ENCODE measurements around the gene DPH2.

The DPH2 gene

GRCh38 chr1:43968348-43968948, 1.4 kb upstream of the DPH2 start:
- Histone ChIP-seq H3K4me3 (ENCODE audit: low read depth, low read length) (no peak overlapping the region), H3K79me2 (ENCODE audit: control insufficient read depth, insufficient read depth, low read length, poor library complexity) (no peaks in the 10 kb centered on the region), H2BK5ac (ENCODE audit: low read depth, low read length, poor library complexity) (no peak overlapping the region), H4K8ac (ENCODE audit: low read depth, low read length) (no peak overlapping the region), H3K27me3 (ENCODE audit: insufficient read depth, low read length) (no peaks in the 10 kb centered on the region), H2AK5ac (ENCODE audit: low read length) (no peak overlapping the region), H3K4me2 (ENCODE audit: low read length) (no peak overlapping the region), H3K14ac (ENCODE audit: low read length) (no peak overlapping the region), H2BK120ac (ENCODE audit: insufficient read depth, low read length, poor library complexity) (no peak overlapping the region), H3K27ac (ENCODE audit: low read depth, low read length) (no peak overlapping the region), H4K91ac (ENCODE audit: low read depth, low read length) (no peak overlapping the region), H3K9me3 (ENCODE audit: insufficient read depth, low read depth, low read length) (peaks cover 2% of the 10 kb centered on the region), H2BK12ac (ENCODE audit: low read length) (no peak overlapping the region), H3K23ac (ENCODE audit: low read length) (no peak overlapping the region), H4K12ac (ENCODE audit: low read depth, low read length) (no peak overlapping the region), H3K79me1 (ENCODE audit: low read length) (no peaks in the 10 kb centered on the region), H3K4ac (ENCODE audit: low read depth, low read length) (no peak overlapping the region), H3K36me3 (ENCODE audit: control insufficient read depth in 1 of 2, insufficient read depth in 2 of 2, low read length in 2 of 2) (peaks cover 25 to 26% of the 10 kb centered on the region in 2 experiments), H2AFZ (ENCODE audit: insufficient read depth, low read length, poor library complexity) (no peak overlapping the region), H3K18ac (ENCODE audit: low read length) (no peak overlapping the region), H3K9ac (ENCODE audit: low read length) (no peak overlapping the region), H3K4me1 (ENCODE audit: control insufficient read depth in 1 of 2, insufficient read depth in 2 of 2, low read length in 2 of 2) (peaks cover 0 to 9% of the 10 kb centered on the region in 2 experiments)
- WGBS (ENCODE audit: extremely low coverage, insufficient coverage, insufficient read length), result no CpG with 5 or more reads among the region's 6 CpGs
- DNase-seq, result peak in 1 of 2 donors; percentile 60

- Histone ChIP-seq H3K14ac (ENCODE audit: low read length) (no peak overlapping the region), H3K4me1 (ENCODE audit: control insufficient read depth in 1 of 2, insufficient read depth in 2 of 2, low read length in 2 of 2) (peaks cover 3 to 9% of the 10 kb centered on the region in 2 experiments), H3K18ac (ENCODE audit: low read length) (no peak overlapping the region), H3K9ac (ENCODE audit: low read length) (no peak overlapping the region), H4K91ac (ENCODE audit: low read depth, low read length) (no peak overlapping the region), H2BK120ac (ENCODE audit: insufficient read depth, low read length, poor library complexity) (no peak overlapping the region), H3K79me2 (ENCODE audit: control insufficient read depth, insufficient read depth, low read length, poor library complexity) (no peaks in the 10 kb centered on the region), H3K23ac (ENCODE audit: low read length) (no peak overlapping the region), H3K27me3 (ENCODE audit: insufficient read depth, low read length) (no peaks in the 10 kb centered on the region), H2BK5ac (ENCODE audit: low read depth, low read length, poor library complexity) (no peak overlapping the region), H2BK12ac (ENCODE audit: low read length) (no peak overlapping the region), H3K79me1 (ENCODE audit: low read length) (peaks cover 1% of the 10 kb centered on the region), H3K36me3 (ENCODE audit: control insufficient read depth in 1 of 2, insufficient read depth in 2 of 2, low read length in 2 of 2) (peaks cover 22 to 23% of the 10 kb centered on the region in 2 experiments), H2AK5ac (ENCODE audit: low read length) (no peak overlapping the region), H2AFZ (ENCODE audit: insufficient read depth, low read length, poor library complexity) (no peak overlapping the region), H3K4ac (ENCODE audit: low read depth, low read length) (no peak overlapping the region), H3K4me3 (ENCODE audit: low read depth, low read length) (no peak overlapping the region), H3K4me2 (ENCODE audit: low read length) (peak overlapping the region; percentile 64), H4K8ac (ENCODE audit: low read depth, low read length) (no peak overlapping the region), H3K9me3 (ENCODE audit: insufficient read depth, low read depth, low read length) (peaks cover 2% of the 10 kb centered on the region), H3K27ac (ENCODE audit: low read depth, low read length) (no peak overlapping the region), H4K12ac (ENCODE audit: low read depth, low read length) (no peak overlapping the region)
- DNase-seq, result no peak
- WGBS (ENCODE audit: extremely low coverage, insufficient coverage, insufficient read length), result no CpG with 5 or more reads among the region's 7 CpGs
Measured at GRCh38 chr1:43969416-43969745, 429 bp upstream of the DPH2 start.

- Histone ChIP-seq H2BK120ac (ENCODE audit: insufficient read depth, low read length, poor library complexity) (no peak overlapping the region), H2AK5ac (ENCODE audit: low read length) (no peak overlapping the region), H3K4ac (ENCODE audit: low read depth, low read length) (no peak overlapping the region), H3K4me2 (ENCODE audit: low read length) (peak overlapping the region; percentile 88), H4K8ac (ENCODE audit: low read depth, low read length) (no peak overlapping the region), H3K79me2 (ENCODE audit: control insufficient read depth, insufficient read depth, low read length, poor library complexity) (peaks cover 8% of the 10 kb centered on the region), H3K9me3 (ENCODE audit: insufficient read depth, low read depth, low read length) (peaks cover 2% of the 10 kb centered on the region), H4K12ac (ENCODE audit: low read depth, low read length) (no peak overlapping the region), H3K36me3 (ENCODE audit: control insufficient read depth in 1 of 2, insufficient read depth in 2 of 2, low read length in 2 of 2) (peaks cover 22 to 23% of the 10 kb centered on the region in 2 experiments), H2BK12ac (ENCODE audit: low read length) (no peak overlapping the region), H3K4me1 (ENCODE audit: control insufficient read depth in 1 of 2, insufficient read depth in 2 of 2, low read length in 2 of 2) (peaks cover 3 to 11% of the 10 kb centered on the region in 2 experiments), H2AFZ (ENCODE audit: insufficient read depth, low read length, poor library complexity) (no peak overlapping the region), H3K4me3 (ENCODE audit: low read depth, low read length) (peak overlapping the region; percentile 95), H3K9ac (ENCODE audit: low read length) (peak overlapping the region; percentile 88), H3K23ac (ENCODE audit: low read length) (no peak overlapping the region), H3K79me1 (ENCODE audit: low read length) (peaks cover 8% of the 10 kb centered on the region), H3K27ac (ENCODE audit: low read depth, low read length) (no peak overlapping the region), H3K18ac (ENCODE audit: low read length) (no peak overlapping the region), H3K27me3 (ENCODE audit: insufficient read depth, low read length) (no peaks in the 10 kb centered on the region), H4K91ac (ENCODE audit: low read depth, low read length) (no peak overlapping the region), H3K14ac (ENCODE audit: low read length) (no peak overlapping the region), H2BK5ac (ENCODE audit: low read depth, low read length, poor library complexity) (no peak overlapping the region)
- no peak for DNase-seq
- no CpG with 5 or more reads among the region's 5 CpGs for WGBS (ENCODE audit: extremely low coverage, insufficient coverage, insufficient read length)
Measured at GRCh38 chr1:43970502-43970901, 692 bp downstream of the DPH2 start.

GRCh38 chr1:43970911-43971310, 1.1 kb downstream of the DPH2 start:
- Histone ChIP-seq H3K9ac (ENCODE audit: low read length) (no peak overlapping the region), H3K9me3 (ENCODE audit: insufficient read depth, low read depth, low read length) (peaks cover 2% of the 10 kb centered on the region), H4K8ac (ENCODE audit: low read depth, low read length) (no peak overlapping the region), H3K23ac (ENCODE audit: low read length) (no peak overlapping the region), H3K4me3 (ENCODE audit: low read depth, low read length) (no peak overlapping the region), H3K14ac (ENCODE audit: low read length) (no peak overlapping the region), H3K36me3 (ENCODE audit: control insufficient read depth in 1 of 2, insufficient read depth in 2 of 2, low read length in 2 of 2) (peaks cover 21 to 23% of the 10 kb centered on the region in 2 experiments), H3K4me1 (ENCODE audit: control insufficient read depth in 1 of 2, insufficient read depth in 2 of 2, low read length in 2 of 2) (peaks cover 6 to 15% of the 10 kb centered on the region in 2 experiments), H3K27ac (ENCODE audit: low read depth, low read length) (no peak overlapping the region), H2BK12ac (ENCODE audit: low read length) (no peak overlapping the region), H3K18ac (ENCODE audit: low read length) (no peak overlapping the region), H4K91ac (ENCODE audit: low read depth, low read length) (no peak overlapping the region), H3K79me2 (ENCODE audit: control insufficient read depth, insufficient read depth, low read length, poor library complexity) (peaks cover 8% of the 10 kb centered on the region), H2BK120ac (ENCODE audit: insufficient read depth, low read length, poor library complexity) (no peak overlapping the region), H3K27me3 (ENCODE audit: insufficient read depth, low read length) (no peaks in the 10 kb centered on the region), H3K4ac (ENCODE audit: low read depth, low read length) (no peak overlapping the region), H2BK5ac (ENCODE audit: low read depth, low read length, poor library complexity) (no peak overlapping the region), H2AFZ (ENCODE audit: insufficient read depth, low read length, poor library complexity) (no peak overlapping the region), H3K79me1 (ENCODE audit: low read length) (peaks cover 8% of the 10 kb centered on the region), H4K12ac (ENCODE audit: low read depth, low read length) (no peak overlapping the region), H2AK5ac (ENCODE audit: low read length) (no peak overlapping the region), H3K4me2 (ENCODE audit: low read length) (peak overlapping the region; percentile 88)
- no CpG with 5 or more reads among the region's 9 CpGs for WGBS (ENCODE audit: extremely low coverage, insufficient coverage, insufficient read length)
- DNase-seq, result no peak

Measured in trophoblast cell (in vitro differentiated cells and primary cell).